Activated naive CD8-positive, alpha-beta T cell (primary cell): ENCODE data around the gene JPH3.

Experiments used
- H3K27ac Mint-ChIP-seq: one replicate; pipeline ENCODE4 v1.8.0; 2021; ENCODE audit warnings: mixed read lengths
- H3K27me3 Mint-ChIP-seq: one replicate; pipeline ENCODE4 v1.8.0; 2021; ENCODE audit warnings: mixed read lengths
- H3K36me3 Mint-ChIP-seq: one replicate; pipeline ENCODE4 v1.8.0; 2021; ENCODE audit warnings: mixed read lengths
- H3K4me1 Mint-ChIP-seq: one replicate; pipeline ENCODE4 v1.8.0; 2021; ENCODE audit warnings: low read depth, mixed read lengths
- H3K4me3 Mint-ChIP-seq: one replicate; pipeline ENCODE4 v1.8.0; 2021; ENCODE audit warnings: mild to moderate bottlenecking, mixed read lengths
- H3K9me3 Mint-ChIP-seq: one replicate; pipeline ENCODE4 v1.8.0; 2021; ENCODE audit warnings: low read depth, mixed read lengths

JPH3 gene

DNA sequence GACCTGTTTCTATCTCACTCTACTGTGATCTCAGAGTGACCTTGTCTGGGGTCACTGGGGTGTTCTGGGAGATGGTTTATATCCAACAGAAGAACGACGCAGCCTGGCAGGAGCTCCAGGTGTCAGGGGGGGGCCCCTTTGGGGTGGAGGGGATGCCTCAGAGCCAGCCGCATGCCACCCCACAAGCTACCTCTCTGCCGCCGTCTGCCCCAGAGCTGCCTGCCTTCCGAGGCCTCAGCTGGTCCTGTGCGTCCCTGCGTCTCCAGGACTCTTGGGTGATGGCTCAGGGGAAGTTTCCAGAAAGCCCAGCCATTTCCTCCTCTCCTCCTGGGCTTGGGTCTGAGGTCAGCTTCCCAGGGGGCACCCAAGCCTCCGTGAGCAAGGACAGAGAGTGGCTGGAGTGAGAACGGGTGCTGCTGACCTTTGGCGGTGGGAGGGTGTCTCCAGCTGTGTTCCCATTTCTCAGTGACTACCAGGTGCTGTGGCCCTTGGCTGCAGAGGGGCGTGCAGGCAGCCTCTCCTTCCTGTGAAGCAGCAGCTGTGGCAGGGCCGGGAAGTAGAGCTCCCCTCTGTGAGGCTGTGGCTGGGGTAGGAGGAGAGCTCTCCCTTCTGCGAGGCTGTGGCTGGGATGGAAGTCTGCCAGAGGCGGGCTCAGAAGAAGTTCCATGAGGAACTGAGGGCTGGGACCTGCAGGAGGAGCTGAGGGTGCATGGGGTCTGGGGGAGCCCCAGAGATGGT lies 19.8 kb downstream of the JPH3 start:
- H3K4me3 Mint-ChIP-seq: no peak overlapping the region
- H3K27me3 Mint-ChIP-seq: no peaks in the 10 kb centered on the region
- no peaks in the 10 kb centered on the region for H3K36me3 Mint-ChIP-seq
- H3K4me1 Mint-ChIP-seq: no peaks in the 10 kb centered on the region
- H3K9me3 Mint-ChIP-seq: no peaks in the 10 kb centered on the region
- H3K27ac Mint-ChIP-seq: no peak overlapping the region

DNA sequence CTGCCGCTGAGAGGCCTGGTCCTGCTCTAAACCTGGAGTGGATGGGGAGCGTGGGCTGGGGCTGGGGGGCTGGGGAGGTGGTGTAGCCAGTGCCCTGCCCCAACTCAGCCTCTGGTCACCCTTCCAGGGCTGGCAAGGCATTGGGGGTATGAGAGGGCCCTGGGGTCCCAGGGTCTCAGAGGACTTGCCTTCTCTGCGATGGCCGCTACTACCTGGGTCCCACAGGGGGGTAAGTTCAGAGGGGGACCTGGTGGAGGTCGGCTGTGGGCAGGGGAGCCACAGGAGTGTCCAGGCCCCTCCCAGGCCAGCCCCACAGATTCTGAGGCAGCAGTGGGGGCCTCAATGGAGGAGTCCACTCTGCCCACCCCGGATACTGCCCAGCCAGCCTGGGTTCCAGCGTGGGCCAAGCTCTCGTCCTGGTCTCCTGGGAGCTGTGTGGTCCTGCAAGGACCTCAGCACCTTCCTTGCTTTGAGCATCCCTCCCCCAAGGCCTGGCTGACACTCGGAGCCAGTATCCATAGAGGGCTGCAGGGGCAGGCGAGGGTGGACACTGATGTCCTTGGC lies 20.5 kb downstream of the JPH3 start:
- no peaks in the 10 kb centered on the region for H3K4me1 Mint-ChIP-seq
- H3K27me3 Mint-ChIP-seq: no peaks in the 10 kb centered on the region
- H3K36me3 Mint-ChIP-seq: no peaks in the 10 kb centered on the region

DNA sequence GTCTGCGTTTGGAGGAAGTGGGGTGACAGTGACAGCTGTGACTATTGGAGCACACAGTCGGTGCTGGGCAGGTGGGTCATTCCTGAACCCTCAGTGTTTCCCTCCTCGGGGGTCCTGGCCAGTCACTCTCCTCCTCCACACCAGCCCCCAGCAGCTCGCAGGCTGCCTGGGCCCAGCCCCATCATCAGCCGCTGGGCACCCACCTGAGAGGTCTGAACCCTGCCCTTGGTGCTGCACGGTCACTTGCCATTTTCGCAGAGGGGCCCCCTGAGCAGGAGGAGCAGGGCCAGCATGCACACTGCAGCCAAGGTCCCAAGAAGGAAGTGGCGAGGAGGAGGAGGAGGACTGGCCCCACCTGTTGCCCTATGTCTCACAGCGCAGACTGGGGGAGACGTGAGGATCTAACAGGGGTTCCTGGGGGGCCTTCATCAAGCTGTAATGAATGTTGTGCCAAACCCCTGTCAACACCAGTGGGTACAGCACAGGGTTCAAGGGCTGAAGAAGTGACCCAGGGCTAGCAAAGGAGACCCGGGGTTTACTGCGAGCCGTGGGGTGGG lies 23.0 kb downstream of the JPH3 start:
- H3K4me3 Mint-ChIP-seq: no peak overlapping the region
- H3K36me3 Mint-ChIP-seq: no peaks in the 10 kb centered on the region
- H3K4me1 Mint-ChIP-seq: no peaks in the 10 kb centered on the region
- peaks cover 1% of the 10 kb centered on the region for H3K9me3 Mint-ChIP-seq
- H3K27me3 Mint-ChIP-seq: no peaks in the 10 kb centered on the region
- no peak overlapping the region for H3K27ac Mint-ChIP-seq

More for the DNA sequence above, 20.5 kb downstream of the JPH3 start:
- Mint-ChIP-seq H3K27ac (no peak overlapping the region), H3K9me3 (no peaks in the 10 kb centered on the region), H3K4me3 (no peak overlapping the region)

DNA sequence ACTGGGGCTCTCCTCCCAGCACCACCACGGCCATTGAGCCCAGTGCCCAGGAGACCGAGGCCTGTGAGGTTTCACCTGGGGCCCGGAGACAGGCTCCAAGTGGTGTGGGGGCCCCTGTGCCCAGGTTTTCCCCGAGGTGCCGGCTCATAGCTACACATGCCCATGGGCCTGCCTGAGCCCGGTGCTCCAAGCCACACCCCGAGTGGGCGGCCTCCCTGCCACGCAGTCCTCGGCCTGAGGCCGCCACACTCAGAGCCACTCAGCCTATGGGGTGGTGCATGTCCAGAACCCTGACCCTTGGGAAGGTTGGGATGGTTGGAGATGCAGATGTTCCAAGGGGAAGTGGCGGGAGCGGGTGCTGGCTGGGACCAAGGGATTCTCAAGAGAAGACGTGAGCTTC lies 24.1 kb downstream of the JPH3 start:
- H3K36me3 Mint-ChIP-seq: no peaks in the 10 kb centered on the region
- H3K27me3 Mint-ChIP-seq: peaks cover 2% of the 10 kb centered on the region
- peaks cover 11% of the 10 kb centered on the region for H3K9me3 Mint-ChIP-seq
- H3K4me3 Mint-ChIP-seq: no peak overlapping the region
- H3K27ac Mint-ChIP-seq: no peak overlapping the region
- H3K4me1 Mint-ChIP-seq: no peaks in the 10 kb centered on the region

DNA sequence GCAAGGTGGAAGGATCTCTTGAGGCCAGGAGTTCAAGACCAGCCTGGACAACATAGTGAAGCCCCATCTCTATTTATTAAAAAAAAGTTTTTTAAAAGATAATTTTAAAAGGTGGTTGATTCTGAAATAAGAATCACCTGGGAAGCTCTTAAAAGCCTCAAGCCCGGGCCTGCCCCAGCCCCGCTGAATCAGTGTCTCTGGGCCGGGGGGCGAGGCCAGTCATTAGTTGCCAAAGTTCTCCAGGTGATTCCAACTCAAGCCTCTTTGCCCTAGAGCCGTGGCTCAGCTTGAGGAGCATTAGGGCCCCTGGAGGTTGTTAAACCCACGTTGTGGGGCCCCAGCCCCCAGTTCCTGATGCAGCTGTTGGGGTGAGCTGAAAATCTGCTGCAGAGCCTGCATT lies 24.6 kb downstream of the JPH3 start:
- Mint-ChIP-seq H3K4me1 (no peaks in the 10 kb centered on the region), H3K27me3 (peaks cover 2% of the 10 kb centered on the region), H3K9me3 (peaks cover 11% of the 10 kb centered on the region), H3K4me3 (no peak overlapping the region), H3K27ac (no peak overlapping the region), H3K36me3 (no peaks in the 10 kb centered on the region)

DNA sequence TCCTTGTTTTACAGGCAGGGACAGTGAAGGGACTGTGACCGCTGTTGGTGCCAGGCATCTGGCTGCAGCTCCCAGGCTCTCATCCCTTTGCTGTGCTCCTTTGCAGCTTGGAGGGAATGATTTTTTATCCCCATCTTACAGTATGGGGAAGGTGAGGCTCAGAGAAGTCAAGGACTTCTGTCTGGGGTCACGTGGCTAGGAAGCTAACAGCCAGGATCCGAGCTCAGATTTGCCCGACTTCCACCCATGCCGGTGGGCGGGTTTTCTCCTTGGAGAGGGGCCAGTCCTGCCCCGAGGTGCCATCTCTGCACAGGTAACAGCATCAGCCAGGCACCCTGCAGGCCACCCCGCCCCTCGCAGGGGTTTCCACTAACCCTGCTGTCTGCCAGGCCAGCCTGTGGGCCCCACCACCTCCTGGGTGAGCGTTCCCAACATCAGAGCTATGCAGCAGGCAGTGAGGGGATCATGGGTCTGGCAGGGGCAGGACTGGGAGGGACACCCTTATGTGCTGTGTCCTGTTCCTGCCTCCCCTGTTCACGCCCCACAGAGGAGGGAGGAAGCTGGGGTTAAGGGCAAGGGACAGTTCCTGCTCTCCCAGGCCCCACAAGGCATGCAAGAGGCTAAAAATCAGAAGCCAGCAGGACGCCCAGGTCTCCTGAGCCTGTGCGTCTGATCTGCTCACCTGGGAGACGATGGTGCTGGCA lies 25.4 kb downstream of the JPH3 start:
- no peak overlapping the region for H3K27ac Mint-ChIP-seq
- no peaks in the 10 kb centered on the region for H3K36me3 Mint-ChIP-seq
- H3K9me3 Mint-ChIP-seq: peaks cover 11% of the 10 kb centered on the region
- H3K4me1 Mint-ChIP-seq: no peaks in the 10 kb centered on the region
- no peak overlapping the region for H3K4me3 Mint-ChIP-seq
- peaks cover 2% of the 10 kb centered on the region for H3K27me3 Mint-ChIP-seq

DNA sequence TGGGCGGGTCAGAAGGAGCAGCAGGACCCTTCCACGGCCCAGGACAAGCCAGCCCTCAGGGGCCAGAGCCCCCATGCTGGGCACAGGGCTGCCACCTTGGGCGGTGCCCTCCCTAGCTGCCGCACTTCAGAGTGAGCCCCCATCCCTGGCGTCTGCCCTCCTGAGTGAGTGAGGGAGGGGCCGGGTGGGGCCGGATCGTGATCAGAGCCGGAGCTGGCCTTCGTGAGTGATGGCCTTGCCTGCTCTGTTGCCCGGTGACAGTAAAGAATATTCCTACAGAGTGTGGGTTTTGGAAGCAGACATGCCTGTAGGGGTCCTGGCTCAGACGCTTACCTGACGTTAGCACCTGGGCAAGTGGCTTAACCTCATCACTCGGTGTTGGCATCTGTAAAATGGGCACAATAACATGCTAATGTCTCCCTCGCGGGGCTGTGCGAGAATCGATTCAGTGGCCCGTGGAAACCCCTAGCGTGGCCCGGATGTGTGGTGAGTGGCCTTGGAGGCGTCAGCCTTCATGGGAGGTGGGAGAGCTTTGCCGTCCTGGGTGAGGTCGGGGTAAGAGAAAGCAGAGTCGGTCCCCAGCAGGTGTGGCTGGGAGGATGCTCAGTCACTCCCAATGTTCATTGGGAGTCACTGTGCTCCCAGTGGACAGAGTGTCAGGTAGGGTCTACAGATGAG lies 26.1 kb downstream of the JPH3 start:
- H3K27me3 Mint-ChIP-seq: peaks cover 2% of the 10 kb centered on the region
- no peaks in the 10 kb centered on the region for H3K36me3 Mint-ChIP-seq
- no peak overlapping the region for H3K4me3 Mint-ChIP-seq
- H3K9me3 Mint-ChIP-seq: peaks cover 11% of the 10 kb centered on the region
- no peak overlapping the region for H3K27ac Mint-ChIP-seq
- H3K4me1 Mint-ChIP-seq: no peaks in the 10 kb centered on the region

DNA sequence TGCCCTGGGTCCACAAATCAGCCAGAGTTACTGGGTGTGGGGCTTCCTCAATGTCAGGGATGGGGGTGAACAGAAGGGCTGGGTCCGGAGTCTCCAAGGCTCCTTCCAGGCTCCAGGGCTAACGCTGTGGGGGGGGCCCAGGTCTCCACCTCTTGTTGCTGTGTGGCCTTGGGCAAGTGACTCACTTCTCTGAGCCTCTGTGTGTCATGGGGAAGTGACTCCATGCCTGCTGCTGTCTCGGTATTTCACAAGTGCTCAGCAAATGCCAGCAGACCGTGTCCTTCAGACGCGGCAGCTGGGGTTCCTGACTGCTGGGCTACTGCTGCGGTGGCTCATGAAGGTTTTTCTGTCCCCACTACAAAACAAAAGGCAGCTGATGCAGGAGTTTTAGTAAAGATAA lies 26.6 kb downstream of the JPH3 start:
- Mint-ChIP-seq H3K27me3 (peaks cover 2% of the 10 kb centered on the region), H3K27ac (no peak overlapping the region), H3K9me3 (peaks cover 11% of the 10 kb centered on the region), H3K36me3 (no peaks in the 10 kb centered on the region), H3K4me1 (no peaks in the 10 kb centered on the region), H3K4me3 (no peak overlapping the region)

DNA sequence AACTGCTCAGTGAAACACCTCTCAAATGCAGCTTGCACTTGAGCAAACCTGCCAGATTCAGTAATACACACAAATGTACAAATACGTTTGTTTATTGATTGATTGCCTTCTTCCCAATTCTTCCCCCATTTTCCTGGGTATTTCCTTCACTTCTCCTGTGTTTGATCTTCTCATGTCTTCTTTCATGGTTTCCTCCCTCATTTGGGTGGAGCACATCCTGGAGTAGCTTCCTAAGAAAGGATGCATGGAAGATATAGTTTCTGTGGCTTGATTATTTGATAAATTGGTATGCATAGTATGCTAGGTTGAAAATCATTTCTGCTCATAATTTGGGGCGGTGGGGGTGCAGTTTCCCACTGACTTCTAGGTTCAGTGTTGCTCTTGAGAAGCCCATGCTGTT lies 28.8 kb downstream of the JPH3 start:
- peaks cover 8% of the 10 kb centered on the region for H3K4me1 Mint-ChIP-seq
- no peaks in the 10 kb centered on the region for H3K36me3 Mint-ChIP-seq
- H3K9me3 Mint-ChIP-seq: peaks cover 11% of the 10 kb centered on the region
- H3K27me3 Mint-ChIP-seq: peaks cover 2% of the 10 kb centered on the region
- H3K4me3 Mint-ChIP-seq: no peak overlapping the region
- no peak overlapping the region for H3K27ac Mint-ChIP-seq

DNA sequence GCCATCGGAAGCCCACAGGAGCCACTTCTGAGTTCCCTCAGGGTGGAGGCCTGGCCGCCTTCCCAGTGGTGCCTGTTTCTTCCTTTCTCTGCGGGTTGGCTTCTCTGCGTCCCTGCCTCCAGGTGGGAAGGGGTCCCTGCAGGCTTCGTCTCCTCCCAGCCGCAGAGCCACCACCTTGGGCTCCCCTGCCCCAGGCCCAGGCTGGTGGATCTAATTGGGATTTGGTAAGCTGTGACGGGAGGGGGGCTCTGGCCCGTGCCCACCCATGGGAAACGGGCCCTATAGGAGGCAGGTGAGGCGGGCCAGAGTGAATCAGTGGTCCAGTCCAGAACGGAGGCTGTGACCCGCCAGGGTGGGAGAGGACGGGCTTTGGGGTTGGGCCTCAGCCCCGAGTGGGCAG lies 32.1 kb downstream of the JPH3 start:
- H3K36me3 Mint-ChIP-seq: no peaks in the 10 kb centered on the region
- peaks cover 2% of the 10 kb centered on the region for H3K27me3 Mint-ChIP-seq
- H3K27ac Mint-ChIP-seq: no peak overlapping the region
- no peak overlapping the region for H3K4me3 Mint-ChIP-seq
- H3K9me3 Mint-ChIP-seq: peaks cover 11% of the 10 kb centered on the region
- H3K4me1 Mint-ChIP-seq: peaks cover 10% of the 10 kb centered on the region

DNA sequence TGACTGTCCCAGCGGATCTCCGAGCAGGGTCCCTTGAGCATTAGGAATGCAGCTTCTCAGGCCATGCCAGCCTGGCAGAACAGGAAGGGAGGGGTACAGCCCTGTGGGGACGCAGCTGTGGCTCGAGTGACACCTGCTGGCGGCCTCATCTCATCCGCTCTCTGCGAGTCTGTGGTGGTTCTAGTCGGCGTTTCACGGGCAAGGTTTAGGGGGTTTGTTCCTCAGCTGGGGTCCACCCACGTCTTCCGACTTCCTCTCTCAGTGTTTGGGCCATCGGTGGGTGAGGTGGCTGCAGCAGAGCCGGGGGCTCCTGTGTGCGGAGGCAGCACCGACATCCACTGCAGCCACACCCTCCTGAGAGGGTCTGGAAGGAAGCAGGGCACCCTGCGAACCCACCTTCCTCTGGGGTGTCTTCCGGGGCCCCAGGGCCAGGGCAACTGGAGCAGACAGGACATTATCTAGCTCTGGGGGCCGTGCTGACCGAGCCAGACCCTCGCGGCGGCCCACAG lies 33.3 kb downstream of the JPH3 start:
- peaks cover 10% of the 10 kb centered on the region for H3K4me1 Mint-ChIP-seq
- peak overlapping the region; percentile 85 for H3K4me3 Mint-ChIP-seq
- no peaks in the 10 kb centered on the region for H3K36me3 Mint-ChIP-seq
- peaks cover 7% of the 10 kb centered on the region for H3K9me3 Mint-ChIP-seq
- H3K27ac Mint-ChIP-seq: peak overlapping the region; percentile 34
- H3K27me3 Mint-ChIP-seq: peaks cover 2% of the 10 kb centered on the region

DNA sequence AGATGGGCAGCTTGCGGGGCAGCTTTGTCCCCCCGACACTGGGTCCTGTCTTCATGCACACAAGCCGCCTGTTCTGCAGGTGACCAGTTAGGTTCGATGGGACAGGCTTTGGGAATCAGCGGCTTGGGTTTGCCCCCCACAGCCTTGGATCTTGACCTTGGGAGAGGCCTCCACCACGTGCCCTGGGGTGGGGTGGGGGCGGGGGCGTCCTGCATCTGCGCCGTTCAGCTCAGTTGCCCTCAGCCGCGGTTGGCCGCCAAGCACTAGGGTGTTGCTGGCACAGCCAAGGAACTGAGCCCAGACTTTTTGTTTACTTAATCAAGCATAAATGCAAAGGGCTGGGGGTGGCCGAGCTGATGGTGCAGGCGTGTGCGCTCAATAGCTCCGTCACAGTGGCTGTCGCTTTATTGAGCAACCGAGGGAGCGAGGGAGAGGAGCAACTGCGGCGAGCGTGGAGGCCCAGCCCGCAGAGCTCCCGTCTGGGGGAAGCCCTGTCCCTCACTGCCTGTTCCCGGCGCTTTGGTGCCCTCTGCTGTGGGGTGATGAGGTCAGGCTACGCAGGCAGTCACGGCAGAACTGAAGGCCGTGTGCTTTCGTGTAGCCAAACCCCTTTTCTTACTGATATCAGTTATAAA lies 33.9 kb downstream of the JPH3 start:
- no peak overlapping the region for H3K27ac Mint-ChIP-seq
- peaks cover under 1% of the 10 kb centered on the region for H3K27me3 Mint-ChIP-seq
- H3K4me1 Mint-ChIP-seq: peaks cover 10% of the 10 kb centered on the region
- peak overlapping the region; percentile 85 for H3K4me3 Mint-ChIP-seq
- peaks cover under 1% of the 10 kb centered on the region for H3K9me3 Mint-ChIP-seq
- H3K36me3 Mint-ChIP-seq: no peaks in the 10 kb centered on the region

DNA sequence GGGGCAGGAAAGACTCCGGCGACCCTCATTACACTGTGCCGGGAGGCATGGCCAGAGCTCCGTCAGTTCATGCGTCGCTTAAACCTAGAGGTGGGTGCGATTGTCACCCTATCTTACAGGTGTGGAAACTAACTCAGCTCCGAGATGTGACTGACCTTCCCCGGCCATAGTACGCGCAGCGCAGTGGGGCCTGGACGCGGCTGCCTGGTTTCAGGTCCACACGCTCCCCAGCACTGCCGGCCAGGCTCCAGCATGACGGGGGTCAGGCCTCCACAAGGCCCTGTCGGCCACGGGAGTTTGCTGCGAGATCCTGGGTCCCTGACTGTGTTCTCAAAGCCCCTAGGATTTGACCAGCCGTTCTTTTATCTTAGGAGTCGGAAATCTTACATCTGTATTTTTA lies 34.4 kb downstream of the JPH3 start:
- Mint-ChIP-seq H3K9me3 (no peaks in the 10 kb centered on the region), H3K4me3 (no peak overlapping the region), H3K36me3 (no peaks in the 10 kb centered on the region), H3K27me3 (no peaks in the 10 kb centered on the region), H3K4me1 (peaks cover 10% of the 10 kb centered on the region), H3K27ac (no peak overlapping the region)

DNA sequence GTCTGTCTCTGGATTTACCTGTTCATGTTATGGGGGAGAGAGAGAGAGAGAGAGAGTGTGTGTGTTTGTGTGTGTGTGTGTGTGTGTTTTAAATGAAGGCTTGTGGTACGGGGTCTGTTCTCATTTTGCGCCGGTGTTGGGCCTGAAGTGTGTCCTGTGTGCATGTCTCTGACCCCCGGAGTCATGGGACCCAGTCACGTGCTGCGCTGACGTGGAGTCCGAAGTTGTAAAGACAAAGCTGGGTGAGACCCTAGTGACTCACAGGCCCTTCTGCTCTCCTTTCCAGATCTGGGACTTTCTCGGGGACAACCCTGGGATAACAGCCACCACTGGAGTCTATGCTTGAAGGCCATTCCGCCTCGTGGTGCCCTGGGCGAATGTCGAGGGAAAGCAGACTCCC lies 35.0 kb downstream of the JPH3 start:
- Mint-ChIP-seq H3K4me3 (no peak overlapping the region), H3K36me3 (no peaks in the 10 kb centered on the region), H3K27me3 (no peaks in the 10 kb centered on the region), H3K4me1 (peaks cover 10% of the 10 kb centered on the region), H3K27ac (no peak overlapping the region), H3K9me3 (no peaks in the 10 kb centered on the region)
